Colonic mucosa (tissue), 4 donors: ENCODE data around the gene TCP1. TPM values are rescaled to one million over a fixed set of nuclear protein-coding genes. Genes with fewer than 3 reads are reported as not detected.
A peak's percentile ranks its signal among the peaks of the same experiment; 100 is the strongest.

Experiments used
- DNase-seq: peaks from one replicate; pipeline ENCODE4 v3.0.0-alpha.2; 2020
- H3K27ac ChIP-seq: fragments of 200-600 bp; one replicate; pipeline ENCODE4 v1.8.0; 2021
- H3K27me3 ChIP-seq: fragments of 200-600 bp; one replicate; pipeline ENCODE4 v1.8.0; 2021
- H3K36me3 ChIP-seq: fragments of 200-600 bp; one replicate; pipeline ENCODE4 v1.8.0; 2021
- H3K4me1 ChIP-seq: fragments of 200-600 bp; one replicate; pipeline ENCODE4 v1.8.0; 2021; ENCODE audit warnings: mild to moderate bottlenecking
- H3K4me3 ChIP-seq: fragments of 200-600 bp; one replicate; pipeline ENCODE4 v1.8.0; 2021
- H3K9ac ChIP-seq, 2 donors: one replicate each; pipeline ENCODE4 v1.7.0; 2013; ENCODE audit warnings: control low read depth in 2 of 2, low read depth in 2 of 2, low read length in 2 of 2
- H3K9me3 ChIP-seq: fragments of 200-600 bp; one replicate; pipeline ENCODE4 v1.8.0; 2021
- CTCF ChIP-seq: fragments of 200-600 bp; IDR thresholded peaks from one replicate; pipeline ENCODE4 v1.8.0; 2022; ENCODE audit warnings: antibody characterized with exemption, mild to moderate bottlenecking
- intact Hi-C: fragments of 100-400 bp; cut with DNase I; formaldehyde crosslinking; loops from one replicate; pipeline ENCODE4 v1.14.1; 2022
- total RNA-seq, 2 donors: library from RNA; stranded (reverse); fragmentation: NEBNext Ultra II Directional in 1 of 2; extraction: Animal tissue kit (Norgen Biotek cat#: 25700) in 1 of 2; gene quantifications; one replicate each; pipeline ENCODE4 v1.2.1, GENCODE V29; 2021
- donor health status: healthy.
- donor health status: DM: no; HTN: no; CAD: no.
- donor health status: DM: no; HTN: no; CAD: no.

Gene TCP1
- total RNA-seq, result 100 to 1,000 TPM; 163 to 294 TPM

DNA sequence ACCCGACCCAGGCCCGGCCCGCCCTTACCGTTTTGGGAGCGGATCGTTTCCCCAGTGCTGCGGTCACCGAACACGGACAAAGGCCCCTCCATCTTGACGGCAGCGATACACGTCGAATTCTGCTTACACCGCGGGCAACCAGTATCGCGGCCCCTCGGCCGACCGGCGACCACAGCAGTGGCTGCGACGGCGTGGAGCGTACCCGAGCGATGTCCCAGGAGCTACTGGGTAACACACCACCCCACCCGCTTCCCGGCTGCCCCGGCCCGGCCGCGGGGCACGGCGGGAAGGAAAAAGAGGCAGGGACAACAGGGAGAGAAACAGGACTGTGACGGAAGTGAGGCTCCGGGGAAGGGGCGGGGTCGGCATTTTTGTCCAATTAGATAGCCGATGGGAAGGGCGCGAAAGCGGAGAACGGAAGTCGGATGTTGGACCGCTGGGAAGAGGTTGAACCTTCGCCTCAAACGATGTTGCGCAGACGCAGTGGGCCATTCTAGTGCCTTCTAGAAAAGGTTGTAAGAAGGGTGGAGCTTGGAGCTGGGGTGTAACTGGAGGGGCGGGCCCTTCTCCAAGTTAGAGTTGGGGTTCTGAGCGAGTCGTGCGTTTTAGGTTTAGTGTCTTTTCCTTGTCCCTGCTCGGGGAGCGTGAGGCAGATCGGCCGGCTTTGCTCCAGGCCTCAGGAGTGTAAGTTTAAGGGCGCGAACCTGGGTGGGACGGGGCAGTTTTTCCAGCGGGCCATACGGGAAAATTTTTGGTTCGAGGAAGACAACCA lies at the start of gene TCP1:
Gene TCP1 (minus strand): TSS at position 226 of the 772 bp plus-strand sequence. CDS start 134 bp downstream, at position 92.
- TF ChIP-seq CTCF, result no peak
- no peaks in the 10 kb centered on the region for H3K27me3 ChIP-seq
- intact Hi-C loops, result loop anchor here (5.0 kb wide), 1 partner anchor 97 kb away; the partner anchor contains the start of gene SOD2
- peaks cover 4% of the 10 kb centered on the region for H3K36me3 ChIP-seq
- H3K9me3 ChIP-seq, result no peaks in the 10 kb centered on the region
- H3K27ac ChIP-seq, result peak within 1 kb of the TSS; percentile 95
- H3K4me3 ChIP-seq, result peak within 1 kb of the TSS; percentile 85
- peak within 1 kb of the TSS; percentile 95 to 97 for H3K9ac ChIP-seq
- peaks cover 19% of the 10 kb centered on the region for H3K4me1 ChIP-seq
- DNase-seq, result peak; percentile 100

DNA sequence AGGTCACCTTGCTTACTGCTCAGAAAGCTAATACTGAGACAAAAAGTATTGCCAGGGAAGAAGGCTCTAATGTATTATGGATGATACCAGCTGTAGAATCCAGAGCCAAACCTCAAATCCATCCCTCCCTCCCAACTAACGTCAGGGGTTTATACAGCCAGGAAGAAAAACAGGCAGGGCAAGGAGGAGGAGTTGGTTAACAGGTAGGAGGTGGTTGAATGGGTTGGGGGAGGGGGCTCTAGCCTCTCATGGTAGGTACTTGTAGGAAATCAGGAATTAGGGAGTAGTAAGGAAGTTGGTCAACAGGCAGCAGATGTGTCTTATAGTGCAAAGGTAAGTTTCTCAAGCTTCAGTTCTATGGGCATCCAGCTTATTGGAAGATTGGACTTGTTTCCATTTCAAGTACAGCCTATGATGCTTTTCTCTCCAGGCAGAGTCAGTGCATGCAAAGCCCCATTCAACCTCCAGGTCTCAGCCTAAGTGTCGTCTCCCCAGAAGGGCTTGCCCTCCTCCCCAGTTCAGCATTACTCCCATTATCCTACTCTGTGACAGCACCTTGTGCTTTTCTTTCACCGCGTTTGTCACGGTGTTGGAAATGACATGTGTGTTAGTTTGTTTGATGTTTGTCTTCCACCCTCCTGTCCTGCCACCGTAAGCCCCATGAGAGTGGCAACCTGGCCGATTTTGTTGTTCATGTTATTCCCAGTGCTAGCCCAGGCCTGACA lies 48.8 kb upstream of the TCP1 start:
- Histone ChIP-seq H3K4me1 (no peaks in the 10 kb centered on the region), H3K9me3 (no peaks in the 10 kb centered on the region), H3K36me3 (no peaks in the 10 kb centered on the region), H3K9ac (no peak overlapping the region), H3K27ac (no peak overlapping the region), H3K4me3 (no peak overlapping the region), H3K27me3 (no peaks in the 10 kb centered on the region)
- intact Hi-C loops, result no loop called here
- no peak for TF ChIP-seq CTCF
- no peak for DNase-seq

DNA sequence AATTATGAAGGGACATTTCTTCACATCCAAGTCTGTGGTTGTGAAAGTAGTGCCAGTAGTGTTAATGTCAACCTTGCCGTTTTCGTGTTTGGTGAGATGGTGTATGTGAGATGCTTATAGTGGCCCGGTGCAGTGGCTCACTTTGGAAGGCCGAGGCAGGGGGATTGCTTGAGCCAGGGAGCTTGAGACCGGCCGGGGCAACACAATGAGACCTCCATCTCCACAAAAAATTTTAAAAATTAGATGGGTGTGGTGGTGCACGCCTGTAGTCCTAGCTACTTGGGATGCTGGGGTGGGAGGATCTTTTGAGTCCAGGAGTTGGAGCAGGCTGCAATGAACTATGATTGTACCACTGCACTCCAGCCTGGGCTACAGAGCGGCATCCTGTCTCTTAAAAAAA lies 48.1 kb upstream of the TCP1 start:
- H3K27me3 ChIP-seq, result no peaks in the 10 kb centered on the region
- H3K4me3 ChIP-seq, result no peak overlapping the region
- H3K9me3 ChIP-seq, result no peaks in the 10 kb centered on the region
- no peaks in the 10 kb centered on the region for H3K36me3 ChIP-seq
- intact Hi-C loops, result no loop called here
- H3K9ac ChIP-seq, result no peak overlapping the region
- DNase-seq, result no peak
- TF ChIP-seq CTCF, result no peak
- no peak overlapping the region for H3K27ac ChIP-seq
- no peaks in the 10 kb centered on the region for H3K4me1 ChIP-seq

DNA sequence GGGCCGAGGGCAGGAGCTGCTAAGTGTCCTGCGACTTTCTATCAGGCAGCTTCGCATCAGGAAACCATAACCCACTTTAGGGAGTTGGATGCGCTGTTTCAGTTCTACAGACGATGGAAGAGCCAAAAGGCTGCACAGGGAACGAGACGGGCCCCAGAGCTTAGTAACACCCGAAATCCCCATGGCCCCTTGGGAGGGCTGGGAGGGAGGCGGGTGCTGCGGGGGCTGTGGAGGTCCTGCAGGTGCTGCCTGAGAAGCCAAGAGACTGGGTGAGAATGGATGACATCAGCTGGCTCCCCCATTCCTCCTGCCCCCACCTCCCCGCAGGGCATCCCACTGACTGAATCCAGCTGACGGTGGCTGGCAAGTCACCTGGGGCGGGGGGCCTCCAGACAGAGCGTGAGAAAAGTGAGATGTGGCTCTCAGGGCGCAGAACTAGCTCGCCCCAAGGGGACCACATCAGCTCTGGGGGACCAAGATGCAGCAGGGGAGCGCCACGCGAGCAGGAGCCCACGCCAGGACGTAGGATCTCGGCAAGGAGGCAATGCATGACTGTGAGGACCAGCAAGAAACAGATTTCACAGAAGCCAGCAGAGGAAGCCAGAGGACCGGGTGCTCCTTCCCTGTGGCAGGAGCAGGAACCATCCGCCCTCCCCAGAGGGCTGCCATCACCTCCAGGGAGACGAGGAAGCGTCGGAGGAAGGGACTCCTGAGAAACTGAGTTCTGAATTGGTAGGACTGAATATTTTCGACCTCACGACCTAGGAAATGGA lies 47.5 kb upstream of the TCP1 start:
- intact Hi-C loops, result no loop called here
- no peaks in the 10 kb centered on the region for H3K36me3 ChIP-seq
- no peak for DNase-seq
- no peak for TF ChIP-seq CTCF
- no peak overlapping the region for H3K9ac ChIP-seq
- H3K27me3 ChIP-seq, result no peaks in the 10 kb centered on the region
- no peak overlapping the region for H3K27ac ChIP-seq
- no peaks in the 10 kb centered on the region for H3K4me1 ChIP-seq
- no peak overlapping the region for H3K4me3 ChIP-seq
- H3K9me3 ChIP-seq, result no peaks in the 10 kb centered on the region

GRCh38 chr6:159833997-159834603 lies 44.7 kb upstream of the TCP1 start:
- Histone ChIP-seq H3K4me3 (no peak overlapping the region), H3K4me1 (no peaks in the 10 kb centered on the region), H3K27me3 (no peaks in the 10 kb centered on the region), H3K36me3 (no peaks in the 10 kb centered on the region), H3K9ac (no peak overlapping the region), H3K9me3 (no peaks in the 10 kb centered on the region), H3K27ac (no peak overlapping the region)
- intact Hi-C loops, result no loop called here
- TF ChIP-seq CTCF, result no peak
- no peak for DNase-seq
